HepG2 (cell line): Measurements from ENCODE around the gene PACSIN1. TPM values are rescaled to one million over a fixed set of nuclear protein-coding genes. Genes with fewer than 3 reads are reported as not detected.
A peak's percentile ranks its signal among the peaks of the same experiment; 100 is the strongest.

Experiments
- ATAC-seq: fragments of 200-7000 bp; cut with Tn5 transposase; 3 replicates; pipeline ENCODE4 v1.9.1; 2020; ENCODE audit warnings: mild to moderate bottlenecking, moderate library complexity
- BruUV-seq: library from RNA; stranded (reverse); fragments of 400-500 nt; replicated peaks from 2 replicates; lab custom pipeline; 2021; lab: Mats Ljungman, UMichigan
- CTCF ChIA-PET: fragments of 300-600 bp; formaldehyde crosslinking; extraction: SDS; loops from one replicate; lab custom pipeline; 2021; ENCODE audit warnings: low total read pairs, inconsistent platforms, low intra/inter-chr PET ratio; lab: Yijun Ruan, JAX
- POLR2A ChIA-PET: fragments of 350-600 bp; sonication (Branson Sonifier 250); formaldehyde crosslinking; loops from one replicate; lab custom pipeline; 2020; ENCODE audit warnings: antibody characterized with exemption, inconsistent platforms; lab: Yijun Ruan, JAX
- DNase-seq: peaks from one replicate; pipeline ENCODE4 v3.0.0-alpha.2; 2015; ENCODE audit warnings: low spot score
- FAIRE-seq: peaks from 3 replicates; lab custom pipeline; 2011; peaks lifted over from hg19 to GRCh38; lab: Jason Lieb, UNC
- H2AFZ ChIP-seq: one replicate; pipeline ENCODE4 v1.6.1; 2011; ENCODE audit warnings: low read length, inconsistent platforms
- H3K27ac ChIP-seq: fragments of 300-600 bp; 3 replicates; pipeline ENCODE4 v1.8.0; 2011; ENCODE audit warnings: mixed run types, mild to moderate bottlenecking, mixed read lengths, low read length, inconsistent platforms; ENCODE audit not compliant: insufficient read depth; ENCODE audit errors: extremely low read length
- H3K27me3 ChIP-seq, 2 experiments: fragments of 200-600 bp in 1 of 2; 2 replicates in 1 of 2; 3 replicates in 1 of 2; pipeline versions ENCODE4 v1.6.0 to v1.8.0; 2011; ENCODE audit warnings: low read length in 2 of 2, mild to moderate bottlenecking in 2 of 2, moderate library complexity in 2 of 2, inconsistent platforms in 1 of 2; ENCODE audit not compliant: insufficient read depth in 2 of 2, control insufficient read depth in 1 of 2
- H3K36me3 ChIP-seq, 2 experiments: fragments of 200-600 bp in 1 of 2; replicated peaks in 1 of 2; 2 replicates in 1 of 2; 3 replicates in 1 of 2; pipeline versions ENCODE4 v1.5.1 to v1.8.0; 2011; ENCODE audit warnings: low read length in 2 of 2, inconsistent platforms in 1 of 2; ENCODE audit not compliant: insufficient read depth in 2 of 2, control insufficient read depth in 1 of 2
- H3K4me1 ChIP-seq: 2 replicates; pipeline ENCODE4 v1.5.1; 2012; ENCODE audit warnings: low read length, inconsistent platforms; ENCODE audit not compliant: insufficient read depth
- H3K4me2 ChIP-seq: 2 replicates; pipeline ENCODE4 v1.6.0; 2011; ENCODE audit warnings: low read depth, low read length, inconsistent platforms
- H3K4me3 ChIP-seq, 3 experiments: fragments of 200-600 bp in 1 of 3; sonication (generic), shearing (Covaris generic) in 1 of 3; replicated peaks in 1 of 3; 2 replicates each; pipeline ENCODE4 v1.5.1; 2011 to 2016; ENCODE audit warnings: low read length in 3 of 3, inconsistent platforms in 2 of 3, low read depth in 2 of 3, mild to moderate bottlenecking in 2 of 3, control low read depth in 1 of 3, mixed read lengths in 1 of 3; ENCODE audit not compliant: insufficient read depth in 1 of 3
- H3K79me2 ChIP-seq: one replicate; pipeline ENCODE4 v1.6.1; 2011; ENCODE audit warnings: low read length, inconsistent platforms; ENCODE audit not compliant: insufficient read depth
- H3K9ac ChIP-seq: 2 replicates; pipeline ENCODE4 v1.6.0; 2011; ENCODE audit warnings: mild to moderate bottlenecking, low read depth, low read length, inconsistent platforms; ENCODE audit not compliant: insufficient read depth
- H3K9me3 ChIP-seq: 2 replicates; pipeline ENCODE4 v1.5.1; 2012; ENCODE audit warnings: mild to moderate bottlenecking, low read length
- H4K20me1 ChIP-seq: 2 replicates; pipeline ENCODE4 v1.6.0; 2011; ENCODE audit warnings: inconsistent platforms, mild to moderate bottlenecking, low read length, moderate library complexity; ENCODE audit not compliant: insufficient read depth
- CCDC6 ChIP-seq: sonication (generic); formaldehyde crosslinking; IDR thresholded peaks from 2 replicates; pipeline ENCODE4 v1.8.1; 2022; ENCODE audit warnings: mild to moderate bottlenecking, missing genetic modification reagents, moderate library complexity
- KLF11 ChIP-seq: IDR thresholded peaks from 2 replicates; pipeline ENCODE4 v1.6.1; 2016; ENCODE audit warnings: missing compliant biosample characterization
- ZMYM3 ChIP-seq: sonication (generic); formaldehyde crosslinking; IDR thresholded peaks from 2 replicates; pipeline ENCODE4 v1.5.1; 2020; ENCODE audit warnings: mild to moderate bottlenecking, missing genetic modification reagents
- WGBS: methylation state at CpG from one replicate; pipeline ENCODE4 v1.1.6; 2017; ENCODE audit warnings: low lambda C conversion rate; 5-methylcytosine and 5-hydroxymethylcytosine counted together
- in situ Hi-C: cut with HindIII; loops from 2 replicates; pipeline ENCODE4 v1.10.0; 2017; ENCODE audit warnings: low pct_unique_long_range_greater_than_20kb; ENCODE audit not compliant: extremely low pct_ligation_motif_present
- intact Hi-C: fragments of 100-400 bp; cut with micrococcal nuclease; formaldehyde crosslinking; loops from one replicate; pipeline ENCODE4 v1.10.0; 2022; ENCODE audit not compliant: unreplicated experiment
- polyA plus RNA-seq, 8 experiments: library from polyadenylated mRNA; depleted of rRNA in 3 of 8; stranded (reverse) in 7 of 8; unstranded in 1 of 8; fragments of >200 nt; fragmentation: Illumina TruSeq in 4 of 8; extraction: Trizol in 4 of 8; gene quantifications; 2 replicates each; pipeline versions ENCODE4 v1.2.1 to v1.2.3, GENCODE V29; 2011 to 2016; ENCODE audit warnings: low read depth in 4 of 8, missing spikeins in 1 of 8, mixed read lengths in 1 of 8; ENCODE audit not compliant: insufficient read depth in 1 of 8
- total RNA-seq, 5 experiments: library from RNA; depleted of rRNA; stranded (reverse); fragments of >200 nt; fragmentation: Illumina TruSeq; extraction: Trizol; gene quantifications; 2 replicates each; pipeline ENCODE4 v1.2.3, GENCODE V29; 2016; ENCODE audit warnings: low read depth in 1 of 5
- TF ChIP-seq, protein P1 (sequence below): sonication (generic); formaldehyde crosslinking; IDR thresholded peaks from 2 replicates; pipeline ENCODE4 v1.4.0; 2020; ENCODE audit warnings: missing genetic modification reagents, borderline replicate concordance
- TF ChIP-seq, protein P2 (sequence below): sonication (generic); formaldehyde crosslinking; IDR thresholded peaks from 2 replicates; pipeline ENCODE4 v1.4.0; 2020; ENCODE audit warnings: mild to moderate bottlenecking, missing genetic modification reagents

Gene PACSIN1
- total and polyA plus RNA-seq, 2 of the 13 experiments (the other 11 are each of a cell fraction or from before 2014, with no cell fraction given), result not detected

DNA sequence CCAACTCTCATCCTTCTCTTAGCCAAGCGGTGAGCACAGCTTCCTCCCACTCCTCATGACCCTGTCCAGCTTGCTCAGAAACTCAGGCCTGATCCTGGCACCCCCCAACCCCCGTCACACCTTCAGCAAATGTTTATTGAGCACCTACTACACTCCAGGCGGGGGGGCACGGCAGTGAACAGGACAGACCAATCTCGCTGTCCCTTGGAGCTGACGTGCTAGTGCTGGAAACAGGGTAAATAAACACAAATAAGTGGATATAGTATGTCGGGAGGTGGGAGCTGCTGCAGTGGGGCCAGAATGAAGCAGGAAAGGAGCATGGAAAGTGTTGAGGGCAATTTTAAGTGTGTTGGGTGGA lies 97.6 kb downstream of the PACSIN1 start:
- H3K36me3 ChIP-seq, result no peaks in the 10 kb centered on the region
- CTCF ChIA-PET, result no interaction called here

More for the DNA sequence above, 97.6 kb downstream of the PACSIN1 start:
- no peak overlapping the region for H3K4me2 ChIP-seq
- no peak for FAIRE-seq
- H3K4me3 ChIP-seq, result no peak overlapping the region
- no peaks in the 10 kb centered on the region for H4K20me1 ChIP-seq
- 11% methylated on average over 7 of the region's 7 CpGs for WGBS
- H3K27ac ChIP-seq, result no peak overlapping the region
- H3K9ac ChIP-seq, result no peak overlapping the region
- intact Hi-C loops, result loop anchor here (5.0 kb wide), 2 partner anchors 34 to 401 kb away; no protein-coding TSS in a partner anchor
- DNase-seq, result no peak
- BruUV-seq, result no TSS peak
- H3K4me1 ChIP-seq, result peaks cover 66% of the 10 kb centered on the region
- POLR2A ChIA-PET, result interaction anchor here (0.5 to 1.2 kb wide), 2 partner anchors 39 to 67 kb away, joined by 3 to 4 read pairs; no protein-coding TSS in a partner anchor
- peaks cover 6 to 42% of the 10 kb centered on the region in 2 experiments; a peak in 4 of 5 replicates for H3K27me3 ChIP-seq
- in situ Hi-C loops, result no loop called here
- no peak for ATAC-seq
- no peak overlapping the region for H2AFZ ChIP-seq
- H3K79me2 ChIP-seq, result no peaks in the 10 kb centered on the region
- H3K9me3 ChIP-seq, result no peaks in the 10 kb centered on the region
- TF ChIP-seq, protein P1, sequence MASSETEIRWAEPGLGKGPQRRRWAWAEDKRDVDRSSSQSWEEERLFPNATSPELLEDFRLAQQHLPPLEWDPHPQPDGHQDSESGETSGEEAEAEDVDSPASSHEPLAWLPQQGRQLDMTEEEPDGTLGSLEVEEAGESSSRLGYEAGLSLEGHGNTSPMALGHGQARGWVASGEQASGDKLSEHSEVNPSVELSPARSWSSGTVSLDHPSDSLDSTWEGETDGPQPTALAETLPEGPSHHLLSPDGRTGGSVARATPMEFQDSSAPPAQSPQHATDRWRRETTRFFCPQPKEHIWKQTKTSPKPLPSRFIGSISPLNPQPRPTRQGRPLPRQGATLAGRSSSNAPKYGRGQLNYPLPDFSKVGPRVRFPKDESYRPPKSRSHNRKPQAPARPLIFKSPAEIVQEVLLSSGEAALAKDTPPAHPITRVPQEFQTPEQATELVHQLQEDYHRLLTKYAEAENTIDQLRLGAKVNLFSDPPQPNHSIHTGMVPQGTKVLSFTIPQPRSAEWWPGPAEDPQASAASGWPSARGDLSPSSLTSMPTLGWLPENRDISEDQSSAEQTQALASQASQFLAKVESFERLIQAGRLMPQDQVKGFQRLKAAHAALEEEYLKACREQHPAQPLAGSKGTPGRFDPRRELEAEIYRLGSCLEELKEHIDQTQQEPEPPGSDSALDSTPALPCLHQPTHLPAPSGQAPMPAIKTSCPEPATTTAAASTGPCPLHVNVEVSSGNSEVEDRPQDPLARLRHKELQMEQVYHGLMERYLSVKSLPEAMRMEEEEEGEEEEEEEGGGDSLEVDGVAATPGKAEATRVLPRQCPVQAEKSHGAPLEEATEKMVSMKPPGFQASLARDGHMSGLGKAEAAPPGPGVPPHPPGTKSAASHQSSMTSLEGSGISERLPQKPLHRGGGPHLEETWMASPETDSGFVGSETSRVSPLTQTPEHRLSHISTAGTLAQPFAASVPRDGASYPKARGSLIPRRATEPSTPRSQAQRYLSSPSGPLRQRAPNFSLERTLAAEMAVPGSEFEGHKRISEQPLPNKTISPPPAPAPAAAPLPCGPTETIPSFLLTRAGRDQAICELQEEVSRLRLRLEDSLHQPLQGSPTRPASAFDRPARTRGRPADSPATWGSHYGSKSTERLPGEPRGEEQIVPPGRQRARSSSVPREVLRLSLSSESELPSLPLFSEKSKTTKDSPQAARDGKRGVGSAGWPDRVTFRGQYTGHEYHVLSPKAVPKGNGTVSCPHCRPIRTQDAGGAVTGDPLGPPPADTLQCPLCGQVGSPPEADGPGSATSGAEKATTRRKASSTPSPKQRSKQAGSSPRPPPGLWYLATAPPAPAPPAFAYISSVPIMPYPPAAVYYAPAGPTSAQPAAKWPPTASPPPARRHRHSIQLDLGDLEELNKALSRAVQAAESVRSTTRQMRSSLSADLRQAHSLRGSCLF (CRISPR knock-in tag), result no peak
- no peak for TF ChIP-seq CCDC6 (CRISPR knock-in tag)
- no peak for TF ChIP-seq KLF11
- TF ChIP-seq, protein P2, sequence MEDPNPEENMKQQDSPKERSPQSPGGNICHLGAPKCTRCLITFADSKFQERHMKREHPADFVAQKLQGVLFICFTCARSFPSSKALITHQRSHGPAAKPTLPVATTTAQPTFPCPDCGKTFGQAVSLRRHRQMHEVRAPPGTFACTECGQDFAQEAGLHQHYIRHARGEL (CRISPR knock-in tag), result 0 out of 2 replicates have a peak, but pooled peaks have one; percentile 34
- peak; percentile 60 for TF ChIP-seq ZMYM3 (CRISPR knock-in tag)
